A549 (cell line): ENCODE results near the gene LPCAT1.

Source experiments
- CEBPB ChIP-seq, 2 experiments: fragments of >200 bp in 1 of 2; sonication (Bioruptor Twin) in 1 of 2; formaldehyde crosslinking in 1 of 2; IDR thresholded peaks; 2 replicates each; pipeline ENCODE4 v1.6.1; 2012 to 2016
- CHD2 ChIP-seq: fragments of 150-350 bp; IDR thresholded peaks from 2 replicates; pipeline ENCODE4 v1.6.1; 2014; ENCODE audit warnings: low read length; ENCODE audit not compliant: partially characterized antibody
- CTCF ChIP-seq: fragments of >200 bp; sonication (Bioruptor Twin); formaldehyde crosslinking; IDR thresholded peaks from 3 replicates; pipeline ENCODE4 v1.5.1; 2016
- EP300 ChIP-seq, 2 experiments: fragments of >200 bp; sonication (Bioruptor Twin); formaldehyde crosslinking; IDR thresholded peaks; 2 replicates in 1 of 2; 3 replicates in 1 of 2; pipeline ENCODE4 v1.6.1; 2016 to 2017
- HDAC2 ChIP-seq: fragments of 200-600 bp; sonication (generic); IDR thresholded peaks from 2 replicates; pipeline ENCODE4 v1.6.1; 2016
- JUNB ChIP-seq: fragments of >200 bp; sonication (Bioruptor Twin); formaldehyde crosslinking; IDR thresholded peaks from 2 replicates; pipeline ENCODE4 v1.6.1; 2016
- POLR2A ChIP-seq: IDR thresholded peaks from 2 replicates; pipeline ENCODE4 v1.6.1; 2012; ENCODE audit warnings: mild to moderate bottlenecking, low read length
- RNF2 ChIP-seq: fragments of 200-600 bp; sonication (generic); IDR thresholded peaks from 2 replicates; pipeline ENCODE4 v1.6.1; 2016; ENCODE audit warnings: low read depth, mild to moderate bottlenecking, antibody characterized with exemption, moderate library complexity, borderline replicate concordance
- TF ChIP-seq, protein P1 (sequence below): IDR thresholded peaks from 2 replicates; pipeline ENCODE4 v1.6.1; 2012
- TF ChIP-seq, protein P2 (sequence below): fragments of 200-600 bp; sonication (generic); IDR thresholded peaks from 2 replicates; pipeline ENCODE4 v1.6.1; 2016; ENCODE audit warnings: antibody characterized with exemption, mild to moderate bottlenecking, moderate library complexity

- TF ChIP-seq HDAC2 (no peak), EP300 (IDR thresholded peaks at IDR 0.05) (no peak), CTCF (no peak), RNF2 (no peak), POLR2A (no peak), JUNB (no peak), CEBPB (IDR thresholded peaks at IDR 0.05) (no peak), CHD2 (no peak)
- TF ChIP-seq, protein P1, sequence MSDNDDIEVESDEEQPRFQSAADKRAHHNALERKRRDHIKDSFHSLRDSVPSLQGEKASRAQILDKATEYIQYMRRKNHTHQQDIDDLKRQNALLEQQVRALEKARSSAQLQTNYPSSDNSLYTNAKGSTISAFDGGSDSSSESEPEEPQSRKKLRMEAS: no peak
- TF ChIP-seq, protein P2, sequence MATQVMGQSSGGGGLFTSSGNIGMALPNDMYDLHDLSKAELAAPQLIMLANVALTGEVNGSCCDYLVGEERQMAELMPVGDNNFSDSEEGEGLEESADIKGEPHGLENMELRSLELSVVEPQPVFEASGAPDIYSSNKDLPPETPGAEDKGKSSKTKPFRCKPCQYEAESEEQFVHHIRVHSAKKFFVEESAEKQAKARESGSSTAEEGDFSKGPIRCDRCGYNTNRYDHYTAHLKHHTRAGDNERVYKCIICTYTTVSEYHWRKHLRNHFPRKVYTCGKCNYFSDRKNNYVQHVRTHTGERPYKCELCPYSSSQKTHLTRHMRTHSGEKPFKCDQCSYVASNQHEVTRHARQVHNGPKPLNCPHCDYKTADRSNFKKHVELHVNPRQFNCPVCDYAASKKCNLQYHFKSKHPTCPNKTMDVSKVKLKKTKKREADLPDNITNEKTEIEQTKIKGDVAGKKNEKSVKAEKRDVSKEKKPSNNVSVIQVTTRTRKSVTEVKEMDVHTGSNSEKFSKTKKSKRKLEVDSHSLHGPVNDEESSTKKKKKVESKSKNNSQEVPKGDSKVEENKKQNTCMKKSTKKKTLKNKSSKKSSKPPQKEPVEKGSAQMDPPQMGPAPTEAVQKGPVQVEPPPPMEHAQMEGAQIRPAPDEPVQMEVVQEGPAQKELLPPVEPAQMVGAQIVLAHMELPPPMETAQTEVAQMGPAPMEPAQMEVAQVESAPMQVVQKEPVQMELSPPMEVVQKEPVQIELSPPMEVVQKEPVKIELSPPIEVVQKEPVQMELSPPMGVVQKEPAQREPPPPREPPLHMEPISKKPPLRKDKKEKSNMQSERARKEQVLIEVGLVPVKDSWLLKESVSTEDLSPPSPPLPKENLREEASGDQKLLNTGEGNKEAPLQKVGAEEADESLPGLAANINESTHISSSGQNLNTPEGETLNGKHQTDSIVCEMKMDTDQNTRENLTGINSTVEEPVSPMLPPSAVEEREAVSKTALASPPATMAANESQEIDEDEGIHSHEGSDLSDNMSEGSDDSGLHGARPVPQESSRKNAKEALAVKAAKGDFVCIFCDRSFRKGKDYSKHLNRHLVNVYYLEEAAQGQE: no peak
These were observed 47.4 kb downstream of the LPCAT1 start for GRCh38 chr5:1476181-1476966.
